AG20443 (cell line): Measurements from ENCODE around the gene MILR1.

ENCODE experiments used
- DNase-seq: peaks from one replicate; pipeline ENCODE4 v3.0.0; 2012; ENCODE audit warnings: low spot score, mixed read lengths

The MILR1 gene

DNA sequence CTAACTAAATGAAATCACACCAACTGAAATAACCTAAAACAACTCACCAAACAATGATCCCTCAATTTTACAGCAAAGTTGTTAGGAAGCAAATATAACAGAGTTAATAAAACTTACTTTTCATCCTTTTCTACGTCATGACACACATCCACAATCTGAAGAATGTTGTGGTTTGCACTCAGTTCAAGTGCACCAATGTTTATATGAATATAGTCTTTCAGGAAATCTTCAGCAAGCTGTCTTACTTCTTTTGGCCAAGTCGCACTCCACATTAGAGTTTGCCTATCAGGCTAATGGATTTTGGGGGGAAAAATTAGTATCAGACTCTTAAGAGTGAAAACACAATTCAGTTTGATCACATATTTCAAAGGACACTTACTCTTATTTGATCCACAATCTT, 53.9 kb downstream of the MILR1 start:
- DNase-seq, result no peak

DNA sequence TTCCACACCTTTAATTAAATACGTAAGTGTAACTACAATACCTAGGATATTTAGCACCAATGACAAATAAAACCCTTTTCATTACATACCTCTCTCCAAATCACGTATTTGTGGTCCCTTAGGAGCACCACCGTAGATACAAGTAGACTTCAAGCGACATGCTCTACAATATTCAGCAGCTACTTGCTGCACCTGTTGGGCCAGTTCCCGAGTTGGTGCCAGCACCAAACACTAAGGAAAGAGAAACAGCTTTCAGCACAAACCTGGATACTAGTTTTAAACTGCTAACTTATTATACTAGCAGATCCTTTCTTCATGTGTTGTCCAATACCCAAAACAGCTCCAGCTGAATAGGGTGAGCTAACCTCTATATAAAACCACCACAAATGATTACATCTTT, 54.4 kb downstream of the MILR1 start:
- DNase-seq, result no peak

DNA sequence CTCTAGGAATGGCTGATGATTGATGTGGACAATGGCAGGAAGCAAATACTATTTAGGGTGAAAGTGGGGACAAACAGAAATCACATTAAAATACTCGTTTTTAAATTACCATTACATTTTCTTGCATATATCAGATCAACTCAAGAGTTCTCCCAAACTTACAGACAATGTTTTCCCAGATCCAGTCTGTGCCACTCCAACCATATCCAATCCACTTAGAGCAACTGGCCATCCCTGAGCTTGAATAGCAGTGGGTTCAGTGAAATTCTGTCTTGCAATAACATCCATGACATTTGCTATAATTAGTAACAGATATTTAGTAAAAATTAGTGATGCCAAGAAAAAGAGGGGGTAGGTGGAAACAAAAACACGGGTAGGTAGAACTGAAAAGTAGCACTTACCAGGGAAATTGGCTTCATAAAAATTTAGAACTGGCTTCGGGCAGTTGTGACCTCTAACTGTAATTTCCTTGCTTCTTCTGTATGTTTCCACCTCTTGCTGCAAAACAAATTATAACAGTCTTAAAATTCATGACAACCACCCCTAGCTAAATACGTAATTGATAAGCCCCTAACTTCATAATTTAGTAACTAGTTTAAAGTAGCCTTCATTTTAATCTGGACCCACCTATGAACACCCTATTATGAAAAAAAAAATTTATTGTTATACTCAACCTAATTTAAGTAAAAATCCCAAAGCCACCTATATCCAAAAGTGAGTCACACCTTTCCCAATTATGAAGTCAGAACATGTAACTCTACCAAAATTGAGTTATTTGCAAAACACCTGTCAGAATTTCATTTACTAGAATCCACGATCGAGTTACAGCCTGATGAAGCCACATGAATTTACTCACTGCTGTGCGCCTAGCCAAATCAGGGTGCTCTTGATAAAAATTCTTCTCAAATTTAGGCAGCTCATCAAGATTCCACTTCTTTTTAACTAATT, 55.2 kb downstream of the MILR1 start:
- DNase-seq, result no peak

DNA sequence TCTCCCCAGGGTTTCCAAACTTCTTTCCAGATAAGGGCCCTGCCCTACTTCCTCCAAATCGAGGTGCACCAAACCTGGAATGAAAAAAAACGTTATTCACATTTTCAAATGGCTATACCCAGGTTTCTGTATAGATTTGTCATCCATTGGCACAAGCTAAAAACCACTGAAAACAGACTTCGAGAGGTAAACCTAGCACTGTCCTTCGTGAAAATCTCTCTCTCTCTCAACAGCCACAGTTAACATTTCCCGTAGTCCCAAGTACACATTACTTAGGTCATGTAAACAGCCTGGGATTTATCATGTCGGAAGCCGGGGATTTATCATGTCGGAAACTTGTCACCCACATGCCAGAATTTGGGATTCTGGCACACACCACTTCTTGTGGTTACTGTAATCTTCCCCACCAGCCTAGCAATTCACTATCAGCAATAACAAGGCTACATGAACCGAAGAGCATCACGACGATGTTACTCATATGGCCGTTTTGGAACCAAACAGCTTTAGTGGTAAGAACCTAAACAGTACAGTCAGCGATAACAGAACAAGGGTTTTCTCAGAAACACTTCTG, 55.9 kb downstream of the MILR1 start:
- no peak for DNase-seq

DNA sequence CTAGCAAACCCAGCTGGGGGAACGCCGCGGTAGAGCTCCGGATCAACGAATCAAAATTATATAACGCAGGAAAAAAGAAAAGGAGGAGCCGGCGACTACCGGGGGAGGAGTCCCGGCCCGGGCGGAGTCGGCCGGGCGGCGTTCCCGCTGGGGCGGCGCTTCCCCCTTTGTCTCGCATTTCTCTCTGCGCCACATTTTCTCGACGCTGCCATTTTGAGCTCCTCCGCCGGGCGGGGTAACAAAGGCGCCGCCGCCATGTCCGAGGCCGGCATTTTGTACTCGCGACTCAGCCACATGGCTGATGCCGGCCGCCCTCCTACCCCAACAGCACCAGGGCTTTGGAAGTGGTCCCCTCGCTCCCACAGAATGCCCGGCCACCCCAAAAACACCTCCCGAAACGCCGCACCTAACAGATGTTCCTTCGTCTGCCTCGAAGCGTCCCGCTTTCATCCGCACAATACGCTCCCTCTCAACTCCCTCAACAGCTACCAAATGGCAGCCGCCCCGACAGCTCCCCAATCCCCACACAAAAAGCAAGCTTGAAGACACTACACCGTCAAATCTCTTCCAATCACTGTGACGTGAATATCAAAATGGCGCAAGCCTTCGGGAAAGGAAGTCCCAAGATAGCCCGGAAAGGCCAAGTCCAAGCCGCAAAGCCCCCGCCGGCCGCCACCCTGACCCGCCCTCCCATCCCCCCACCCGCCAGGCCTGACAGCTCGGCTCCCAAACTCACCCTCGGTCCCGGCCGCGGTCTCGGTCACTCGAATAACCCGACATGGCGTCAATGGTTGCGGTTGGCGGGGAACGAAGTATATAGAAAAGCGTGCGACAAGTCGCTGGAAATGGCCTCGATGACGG, 56.7 kb downstream of the MILR1 start:
- peak; percentile 88 for DNase-seq

DNA sequence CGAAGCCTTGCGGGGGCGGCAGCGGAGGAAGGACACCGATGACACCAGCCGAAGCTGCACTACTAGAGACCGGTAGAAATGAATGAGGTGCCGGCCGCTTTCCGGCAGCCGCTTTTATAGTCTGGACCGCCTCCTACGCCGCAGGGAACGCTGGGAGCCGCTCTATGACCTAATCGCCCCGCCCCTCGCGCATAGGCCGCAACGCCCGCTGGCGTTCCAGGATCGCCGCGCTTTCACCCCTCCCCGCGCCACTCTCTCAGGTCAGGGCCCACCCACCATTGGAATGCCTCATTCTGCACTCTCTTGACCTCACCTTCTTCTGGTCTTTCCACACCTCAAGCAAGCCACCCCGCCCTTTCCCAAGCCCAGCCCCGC, 57.3 kb downstream of the MILR1 start, which contains the start of gene DDX5:
DDX5 (minus strand) TSS at position 89 of the 375 bp plus-strand sequence. CDS start 170 bp downstream, outside the sequence.
- peak; percentile 97 for DNase-seq

DNA sequence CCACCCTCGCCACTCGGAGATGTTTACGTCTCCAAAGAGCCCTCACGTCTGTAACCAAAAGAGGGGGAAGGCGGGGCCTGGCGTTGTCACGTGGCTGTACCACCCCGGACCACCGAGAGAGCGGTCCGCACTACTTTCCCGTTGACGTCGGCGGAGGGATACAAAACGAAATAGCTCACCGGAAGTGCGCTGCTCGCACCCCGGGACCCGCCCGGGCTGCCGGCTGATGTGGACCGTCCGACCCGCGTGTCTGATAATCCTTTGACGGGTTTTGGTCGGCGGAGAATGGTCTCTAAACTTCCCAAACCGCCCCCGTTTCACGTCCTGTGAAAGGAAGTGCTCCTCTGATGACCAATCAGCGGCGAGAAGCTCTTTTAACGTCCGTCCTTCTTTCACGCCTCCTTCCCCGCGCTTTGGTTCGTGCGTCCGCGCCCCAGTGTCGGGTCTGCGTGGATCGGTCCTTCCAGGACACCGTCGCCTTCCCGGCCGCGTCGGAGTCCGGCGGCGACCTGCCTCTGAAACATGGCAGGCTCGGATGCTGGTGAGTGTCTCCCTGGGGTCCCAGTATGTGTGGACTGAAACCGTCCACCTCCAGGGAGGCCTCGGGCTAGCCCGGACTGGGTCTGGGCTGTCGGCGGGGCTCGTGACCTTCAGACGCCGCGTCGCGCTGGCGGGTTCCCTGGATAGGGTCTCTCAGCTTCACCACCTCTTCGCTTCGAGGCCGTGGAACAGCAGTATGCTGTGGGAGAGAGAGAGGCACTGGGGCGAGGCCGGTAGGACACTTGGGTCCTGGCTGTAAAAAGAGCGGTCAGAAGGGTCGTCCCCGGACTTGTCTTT, 57.9 kb downstream of the MILR1 start, which contains the start of gene CEP95:
CEP95 (plus strand) TSS at position 402 of the 837 bp plus-strand sequence; CDS start at position 523, 121 bp downstream.
- DNase-seq, result peak; percentile 94

DNA sequence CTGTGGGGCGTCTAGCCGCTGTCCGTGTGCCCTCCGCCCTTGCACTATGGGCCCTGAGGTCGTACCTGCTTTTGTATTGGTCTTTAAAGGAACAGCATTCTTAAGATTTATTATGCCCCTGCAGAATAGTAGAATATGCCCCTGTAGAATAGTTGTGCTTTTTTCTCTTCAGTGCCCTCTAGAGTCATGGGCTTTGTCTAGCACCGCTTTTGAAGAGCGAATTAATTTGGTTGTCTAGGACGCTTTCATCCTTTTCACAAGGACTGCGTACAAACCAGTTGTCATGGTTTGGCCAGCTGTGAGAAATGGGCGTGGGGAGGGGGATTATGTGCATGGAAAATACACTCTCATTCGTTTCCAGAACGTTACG, 58.5 kb downstream of the MILR1 start:
- peak; percentile 69 for DNase-seq

DNA sequence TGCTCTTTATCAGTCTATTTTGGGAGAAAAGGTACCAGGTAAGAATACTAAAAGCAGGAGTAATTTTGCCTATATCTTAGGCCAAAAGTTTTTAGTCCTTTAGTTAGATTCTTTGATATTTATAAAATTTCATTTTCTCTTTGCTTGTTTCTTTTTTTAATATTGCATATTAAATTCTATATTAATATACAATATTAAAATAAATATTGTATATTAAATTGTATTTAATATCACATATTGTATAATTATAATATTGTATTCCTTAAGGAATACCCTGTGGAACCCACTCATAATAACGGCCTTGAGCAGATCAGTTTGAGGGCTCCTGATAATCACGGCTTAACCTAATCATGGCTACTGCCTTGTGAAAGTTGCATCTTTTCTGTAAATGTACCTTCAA, 59.8 kb downstream of the MILR1 start:
- DNase-seq, result no peak

DNA sequence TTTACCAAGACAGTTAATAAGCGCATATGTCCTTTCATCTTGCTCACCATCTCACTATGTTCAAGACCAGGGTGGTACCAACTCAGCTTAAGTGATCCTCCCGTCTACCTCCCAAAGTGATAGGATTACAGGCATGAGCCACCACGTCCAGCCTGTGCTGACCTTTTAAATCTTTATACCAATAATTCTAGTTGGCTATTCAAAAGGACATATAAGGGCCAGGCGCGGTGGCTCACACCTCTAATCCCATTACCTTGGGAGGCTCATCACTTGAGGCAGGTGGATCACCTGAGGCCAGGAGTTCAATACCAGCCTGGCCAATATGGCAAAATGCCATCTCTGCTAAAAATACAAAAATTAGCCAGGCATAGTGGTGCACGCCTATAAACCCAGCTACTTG, 60.3 kb downstream of the MILR1 start:
- no peak for DNase-seq

DNA sequence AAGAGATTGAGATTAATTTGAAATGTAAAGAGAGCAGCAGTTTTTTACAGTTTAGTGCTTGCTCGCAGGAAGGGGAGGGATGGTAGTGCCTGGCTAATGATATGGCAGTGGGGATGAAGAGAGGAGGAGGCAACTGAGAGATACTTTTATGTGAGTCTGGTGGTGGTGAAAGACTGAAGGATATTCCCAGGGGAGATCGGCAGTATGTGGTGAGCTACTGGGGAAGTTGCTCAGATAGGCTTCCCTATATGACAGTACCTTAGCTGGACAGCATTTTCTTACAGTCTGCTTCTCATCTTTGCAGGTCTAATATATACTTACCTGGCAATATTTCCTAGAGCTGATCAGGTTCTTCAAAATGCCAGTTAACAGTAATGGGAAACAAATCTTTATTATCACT, 66.5 kb downstream of the MILR1 start:
- no peak for DNase-seq

DNA sequence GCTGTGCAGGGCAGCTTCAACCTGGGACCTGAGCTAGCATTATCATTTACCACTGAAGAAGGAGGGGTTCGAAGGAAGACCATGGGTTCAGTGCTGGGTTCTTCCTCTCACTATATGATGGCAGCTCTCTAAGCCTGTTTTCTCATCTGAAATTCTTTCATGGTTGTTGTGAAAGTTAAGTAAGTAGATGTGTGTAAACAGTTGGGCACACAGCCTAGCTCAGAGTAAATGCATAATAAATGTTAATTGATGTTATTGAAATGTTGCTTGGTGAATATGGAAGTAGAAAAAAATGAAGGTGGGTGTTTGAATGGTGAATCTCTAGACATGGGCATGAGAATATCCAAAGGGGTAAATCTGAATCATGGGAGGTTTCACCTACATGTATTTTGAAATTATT, 66.9 kb downstream of the MILR1 start:
- no peak for DNase-seq
